BLaER1 treated with 17β-estradiol and CSF1 and Interleukin-3, amounts not matched to agents 10 nM and 100 nM (cell line): Measurements from ENCODE around the gene DDN.

Source experiments
- H3K27ac ChIP-seq, 11 experiments: shearing (Covaris generic); formaldehyde crosslinking; 2 replicates each; pipeline ENCODE4 v1.8.1; 2022
- H3K27me3 ChIP-seq, 11 experiments: shearing (Covaris generic); formaldehyde crosslinking; 2 replicates each; pipeline ENCODE4 v1.8.1; 2022
- H3K36me3 ChIP-seq, 11 experiments: shearing (Covaris generic); formaldehyde crosslinking; 2 replicates each; pipeline ENCODE4 v1.8.1; 2022
- H3K4me1 ChIP-seq, 10 experiments: shearing (Covaris generic); formaldehyde crosslinking; 2 replicates each; pipeline ENCODE4 v1.8.1; 2022
- H3K4me2 ChIP-seq, 11 experiments: shearing (Covaris generic); formaldehyde crosslinking; 2 replicates each; pipeline ENCODE4 v1.8.1; 2022
- H3K4me3 ChIP-seq, 10 experiments: shearing (Covaris generic); formaldehyde crosslinking; 2 replicates each; pipeline ENCODE4 v1.8.1; 2022
- H3K9ac ChIP-seq, 11 experiments: shearing (Covaris generic); formaldehyde crosslinking; 2 replicates each; pipeline ENCODE4 v1.8.1; 2022
- H3K9me3 ChIP-seq, 11 experiments: shearing (Covaris generic); formaldehyde crosslinking; replicated peaks in 1 of 11; 2 replicates each; pipeline ENCODE4 v1.8.1; 2022
- H4K20me1 ChIP-seq, 11 experiments: shearing (Covaris generic); formaldehyde crosslinking; 2 replicates each; pipeline ENCODE4 v1.8.1; 2022
- Cebpa-rat ChIP-seq, 11 experiments: shearing (Covaris generic); IDR thresholded peaks; 2 replicates each; pipeline ENCODE4 v1.8.1; 2022

DDN gene

DNA sequence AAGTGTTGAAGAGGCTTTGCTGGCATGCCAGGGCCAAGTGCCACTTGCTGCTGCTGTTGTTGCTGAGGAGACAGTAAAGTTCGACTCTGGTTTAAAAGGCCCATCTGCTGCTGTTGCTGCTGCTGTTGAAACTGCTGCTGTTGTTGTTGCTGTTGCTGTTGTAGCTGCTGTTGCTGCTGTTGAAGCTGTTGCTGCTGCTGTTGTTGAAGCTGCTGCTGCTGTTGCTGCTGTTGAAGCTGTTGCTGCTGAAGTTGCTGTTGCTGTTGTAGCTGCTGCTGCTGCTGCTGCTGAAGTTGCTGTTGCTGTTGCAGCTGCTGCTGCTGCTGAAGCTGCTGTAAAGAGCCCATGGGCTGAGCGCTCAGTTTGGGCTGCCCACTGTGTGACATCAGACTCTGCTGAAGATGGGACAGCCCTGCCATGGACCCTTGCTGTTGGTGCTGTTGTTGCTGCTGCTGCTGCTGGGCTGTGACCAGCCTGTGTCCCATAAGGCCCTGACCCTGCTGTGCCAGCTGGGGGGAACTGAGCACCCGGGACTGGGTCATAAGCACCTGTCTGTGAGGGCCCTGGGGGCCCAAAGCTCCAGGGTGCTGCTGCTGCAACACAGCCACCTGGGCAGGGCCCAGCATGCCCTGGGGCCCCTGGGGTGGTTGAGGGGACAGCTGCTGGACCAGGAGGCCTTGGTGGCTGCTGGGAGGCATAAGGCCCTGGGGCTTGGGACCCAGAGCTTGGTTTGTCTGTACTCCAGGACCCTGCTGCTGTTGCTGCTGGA is 33.7 kb upstream of the DDN start:
- Histone ChIP-seq H3K4me2 (no peak overlapping the region), H3K27ac (no peak overlapping the region), H3K9me3 (no peaks in the 10 kb centered on the region), H3K9ac (no peak overlapping the region), H4K20me1 (peaks cover 63 to 100% (median 93%) of the 10 kb centered on the region in 11 experiments), H3K4me1 (peaks cover 0 to 18% (median 0%) of the 10 kb centered on the region in 10 experiments; a peak in 6 of 20 replicates), H3K36me3 (peaks cover 95 to 100% (median 99%) of the 10 kb centered on the region in 11 experiments), H3K4me3 (no peak overlapping the region), H3K27me3 (no peaks in the 10 kb centered on the region)
- TF ChIP-seq Cebpa-rat (IDR thresholded peaks at IDR 0.05), result no peak

GRCh38 chr12:49032276-49032675 is 33.1 kb upstream of the DDN start:
- Histone ChIP-seq H4K20me1 (peaks cover 57 to 100% (median 93%) of the 10 kb centered on the region in 11 experiments), H3K4me1 (peaks cover 0 to 20% (median 0%) of the 10 kb centered on the region in 10 experiments; a peak in 6 of 20 replicates), H3K36me3 (peaks cover 95 to 100% (median 99%) of the 10 kb centered on the region in 11 experiments), H3K27ac (no peak overlapping the region), H3K9me3 (no peaks in the 10 kb centered on the region), H3K4me2 (no peak overlapping the region), H3K9ac (no peak overlapping the region), H3K27me3 (no peaks in the 10 kb centered on the region), H3K4me3 (no peak overlapping the region)
- no peak for TF ChIP-seq Cebpa-rat (IDR thresholded peaks at IDR 0.05)

DNA sequence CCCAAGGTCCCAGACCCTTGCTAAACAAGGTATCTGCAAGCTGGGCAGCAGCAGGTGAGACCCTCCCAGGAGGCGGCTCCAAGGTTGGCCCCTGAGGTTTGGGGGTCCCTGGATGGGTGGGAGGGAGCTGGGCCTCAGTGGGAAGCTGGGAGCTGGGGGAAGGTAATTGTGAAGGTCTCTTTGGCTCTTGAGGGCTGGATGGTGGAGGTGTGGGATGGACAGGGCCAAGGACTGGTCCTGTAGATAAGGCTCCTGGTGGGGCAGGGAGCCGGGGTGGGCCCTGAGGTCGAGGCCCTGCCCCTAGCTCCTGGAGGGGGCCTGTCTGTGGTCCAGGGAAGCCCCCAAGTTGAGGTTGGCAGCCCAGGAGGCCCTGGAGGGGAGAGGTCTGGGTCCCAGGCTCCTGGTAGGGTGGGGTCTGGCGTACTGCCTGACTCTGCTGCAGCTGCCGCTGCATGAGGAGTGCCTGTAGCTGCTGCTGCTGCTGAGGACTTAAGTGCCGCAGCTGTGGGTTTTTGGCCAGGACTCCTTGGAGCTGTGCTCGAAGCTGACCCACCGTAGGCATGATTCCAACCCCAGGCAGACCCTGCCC is 32.5 kb upstream of the DDN start:
- H3K36me3 ChIP-seq, result peaks cover 95 to 100% (median 99%) of the 10 kb centered on the region in 11 experiments
- TF ChIP-seq Cebpa-rat (IDR thresholded peaks at IDR 0.05), result no peak
- H3K9me3 ChIP-seq, result no peaks in the 10 kb centered on the region
- H3K27ac ChIP-seq, result no peak overlapping the region
- H3K4me2 ChIP-seq, result no peak overlapping the region
- H3K4me1 ChIP-seq, result peaks cover 0 to 20% (median 0%) of the 10 kb centered on the region in 10 experiments; a peak in 6 of 20 replicates
- H4K20me1 ChIP-seq, result peaks cover 53 to 100% (median 90%) of the 10 kb centered on the region in 11 experiments
- H3K27me3 ChIP-seq, result no peaks in the 10 kb centered on the region
- no peak overlapping the region for H3K9ac ChIP-seq
- H3K4me3 ChIP-seq, result no peak overlapping the region

DNA sequence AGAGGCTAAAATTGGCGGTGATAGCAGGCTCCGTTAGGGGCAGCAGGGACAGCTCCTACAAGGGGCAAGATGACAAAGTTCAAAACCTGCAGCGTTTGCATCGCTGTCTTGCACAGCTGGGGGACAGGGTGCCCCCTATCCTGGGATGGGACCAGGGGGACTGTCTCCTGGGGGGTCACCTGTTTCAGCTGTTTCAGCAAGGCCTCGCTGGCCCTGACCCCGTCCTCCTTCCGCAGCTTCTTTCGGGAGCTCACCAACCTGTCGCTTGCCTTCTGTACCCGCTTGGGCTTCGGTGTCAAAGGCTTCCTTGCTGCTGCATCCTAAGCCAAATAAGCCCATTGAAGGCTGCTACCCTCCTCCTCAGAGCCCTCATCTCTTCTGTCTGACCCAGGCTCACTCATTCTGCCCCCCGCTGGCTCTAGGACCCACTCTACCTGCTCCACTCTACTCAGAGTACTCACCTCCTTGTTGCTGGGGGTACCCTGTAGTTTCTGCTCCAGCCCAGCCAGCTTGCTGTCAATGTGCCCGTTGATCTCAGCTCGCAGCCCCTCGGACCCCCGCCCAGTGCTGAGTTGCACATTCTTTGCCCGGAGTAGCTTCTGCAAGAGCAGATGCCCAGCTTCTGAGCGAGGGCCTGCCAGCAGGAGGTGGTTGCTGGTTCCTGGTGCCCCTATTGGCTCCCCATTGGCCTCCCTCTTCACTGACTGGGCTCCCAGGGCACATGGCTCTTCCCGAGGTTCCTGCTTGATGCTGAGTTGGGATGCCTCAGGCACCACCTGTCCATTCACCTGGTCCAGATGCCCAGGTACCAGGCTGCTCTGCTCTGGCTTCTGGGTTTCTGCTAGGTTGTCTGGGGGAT is 31.8 kb upstream of the DDN start:
- no peak for TF ChIP-seq Cebpa-rat (IDR thresholded peaks at IDR 0.05)
- Histone ChIP-seq H4K20me1 (peaks cover 52 to 100% (median 90%) of the 10 kb centered on the region in 11 experiments), H3K9ac (no peak overlapping the region), H3K27ac (no peak overlapping the region), H3K4me2 (no peak overlapping the region), H3K36me3 (peaks cover 95 to 100% (median 99%) of the 10 kb centered on the region in 11 experiments), H3K4me1 (peaks cover 0 to 20% (median 0%) of the 10 kb centered on the region in 10 experiments; a peak in 6 of 20 replicates), H3K9me3 (no peaks in the 10 kb centered on the region), H3K27me3 (no peaks in the 10 kb centered on the region), H3K4me3 (no peak overlapping the region)

DNA sequence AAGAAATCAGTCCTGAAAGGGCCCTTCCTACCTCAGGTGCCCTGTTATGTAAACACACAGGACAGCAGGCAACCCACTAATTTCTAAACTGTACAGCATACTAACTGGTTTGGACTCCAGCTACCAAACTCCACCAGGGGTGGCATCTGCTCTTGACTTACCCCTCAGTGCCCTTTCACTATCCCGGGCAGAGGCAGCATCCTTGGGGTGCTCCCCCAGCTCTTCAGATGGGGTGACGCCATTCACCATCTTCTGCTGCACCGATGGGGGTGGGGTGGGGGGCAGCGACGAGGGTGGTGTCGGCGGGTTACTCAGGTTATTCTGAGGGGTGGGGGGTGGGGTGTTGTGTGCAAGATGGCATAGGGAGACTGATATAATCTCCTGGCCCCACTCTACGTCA is 30.9 kb upstream of the DDN start:
- no peak overlapping the region for H3K4me2 ChIP-seq
- H3K9ac ChIP-seq, result no peak overlapping the region
- H4K20me1 ChIP-seq, result peaks cover 53 to 100% (median 90%) of the 10 kb centered on the region in 11 experiments
- H3K9me3 ChIP-seq, result no peaks in the 10 kb centered on the region
- no peak overlapping the region for H3K27ac ChIP-seq
- no peaks in the 10 kb centered on the region for H3K27me3 ChIP-seq
- H3K4me3 ChIP-seq, result no peak overlapping the region
- no peak for TF ChIP-seq Cebpa-rat (IDR thresholded peaks at IDR 0.05)
- peaks cover 95 to 100% (median 99%) of the 10 kb centered on the region in 11 experiments for H3K36me3 ChIP-seq
- H3K4me1 ChIP-seq, result peaks cover 0 to 20% (median 0%) of the 10 kb centered on the region in 10 experiments; a peak in 6 of 20 replicates

- TF ChIP-seq Cebpa-rat (IDR thresholded peaks at IDR 0.05), result no peak
- Histone ChIP-seq H3K27me3 (no peaks in the 10 kb centered on the region), H3K4me2 (peak overlapping the region in 2 of 11 experiments; percentile 14 to 30; a peak in 4 of 22 replicates), H3K9me3 (no peaks in the 10 kb centered on the region), H3K36me3 (peaks cover 95 to 100% (median 99%) of the 10 kb centered on the region in 11 experiments), H3K4me1 (peaks cover 0 to 20% (median 0%) of the 10 kb centered on the region in 10 experiments; a peak in 6 of 20 replicates), H3K9ac (peak overlapping the region in 1 of 11 experiments; percentile 4; a peak in 1 of 22 replicates), H3K27ac (no peak overlapping the region), H4K20me1 (peaks cover 45 to 100% (median 90%) of the 10 kb centered on the region in 11 experiments), H3K4me3 (no peak overlapping the region)
Measured at GRCh38 chr12:49028666-49029275, 29.6 kb upstream of the DDN start.

- H3K27ac ChIP-seq, result no peak overlapping the region
- no peak for TF ChIP-seq Cebpa-rat (IDR thresholded peaks at IDR 0.05)
- peak overlapping the region in 1 of 11 experiments; percentile 4; a peak in 1 of 22 replicates for H3K9ac ChIP-seq
- no peaks in the 10 kb centered on the region for H3K9me3 ChIP-seq
- H3K4me1 ChIP-seq, result peaks cover 0 to 20% (median 0%) of the 10 kb centered on the region in 10 experiments; a peak in 6 of 20 replicates
- no peak overlapping the region for H3K4me3 ChIP-seq
- peaks cover 38 to 100% (median 88%) of the 10 kb centered on the region in 11 experiments for H4K20me1 ChIP-seq
- no peaks in the 10 kb centered on the region for H3K27me3 ChIP-seq
- peak overlapping the region in 2 of 11 experiments; percentile 14 to 30; a peak in 3 of 22 replicates for H3K4me2 ChIP-seq
- H3K36me3 ChIP-seq, result peaks cover 95 to 100% (median 99%) of the 10 kb centered on the region in 11 experiments
Measured at GRCh38 chr12:49027846-49028555, 28.8 kb upstream of the DDN start.
